ENCODE results near the gene LINC00632.
"Not testable (repeated sequence)": the region's sequence is repeated elsewhere in the genome, so short reads cannot be mapped to it uniquely, and the experiment has no call there.

The LINC00632 gene

DNA sequence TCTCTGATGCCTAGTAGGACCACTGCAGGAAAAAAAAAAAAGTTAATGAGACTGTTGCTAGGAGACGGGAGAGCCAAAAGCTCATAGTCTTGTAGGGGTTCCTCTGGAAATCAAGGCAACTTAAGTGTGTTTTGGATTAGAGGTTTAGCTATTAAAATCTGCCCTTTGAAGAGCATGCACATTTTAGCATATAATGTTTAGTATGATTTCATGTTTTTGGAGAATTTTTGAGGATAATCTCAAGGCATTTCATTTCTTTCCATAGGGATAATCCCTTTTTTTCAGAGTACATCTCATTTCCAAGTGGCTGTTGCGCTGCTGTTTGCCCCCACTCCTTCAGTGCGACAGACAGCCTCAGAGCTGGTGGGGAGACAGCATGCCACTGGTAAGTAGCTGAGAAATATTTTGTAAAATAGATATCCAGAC is at the start of gene LINC00632:
Gene LINC00632, plus strand, starts transcription at position 339 of the 426 bp plus-strand sequence.
- no peak for DNase-seq

GRCh38 chrX:140661643-140662042 is 47.9 kb upstream of the LINC00632 start:
- DNase-seq: no peak

DNA sequence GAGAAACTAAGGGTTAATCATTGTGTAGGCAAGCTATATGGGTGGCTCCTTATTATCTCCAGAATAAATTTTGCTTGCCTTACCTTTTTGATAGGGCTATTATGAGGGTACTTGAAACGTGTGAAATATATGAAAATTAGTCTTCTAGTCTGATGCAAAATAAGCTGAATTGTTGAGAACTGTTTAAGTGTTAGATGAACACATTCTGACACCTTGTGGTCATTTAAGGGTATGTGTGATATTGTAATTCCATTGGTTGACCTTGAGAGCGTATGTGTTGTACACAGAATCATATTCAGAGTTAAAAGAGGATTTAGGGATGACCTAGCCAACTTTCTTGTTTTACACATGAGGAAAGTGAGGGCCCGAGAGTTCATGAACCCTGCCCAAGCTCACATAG is 44.6 kb upstream of the LINC00632 start:
- DNase-seq: no peak

GRCh38 chrX:140672840-140673731 is 36.5 kb upstream of the LINC00632 start:
- DNase-seq: no peak

DNA sequence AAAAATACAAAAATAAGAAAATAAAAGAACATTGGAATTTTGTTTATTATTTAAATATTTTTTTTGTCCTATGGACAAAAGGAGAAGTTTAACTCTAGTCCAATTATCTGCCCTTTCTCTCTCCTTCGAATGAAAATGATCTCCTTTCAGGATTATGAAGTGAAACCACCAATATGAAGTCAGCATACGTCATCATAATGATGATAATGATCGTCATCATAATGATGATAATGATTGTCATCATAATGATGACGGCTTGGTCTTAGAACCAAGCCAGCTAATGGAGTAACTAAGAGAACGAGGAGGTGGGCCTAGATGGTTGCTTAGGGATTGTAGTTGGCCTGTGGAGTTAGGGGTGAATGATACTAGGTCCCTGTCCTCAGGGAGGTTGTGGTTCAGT is 21.9 kb upstream of the LINC00632 start:
- DNase-seq: no peak

DNA sequence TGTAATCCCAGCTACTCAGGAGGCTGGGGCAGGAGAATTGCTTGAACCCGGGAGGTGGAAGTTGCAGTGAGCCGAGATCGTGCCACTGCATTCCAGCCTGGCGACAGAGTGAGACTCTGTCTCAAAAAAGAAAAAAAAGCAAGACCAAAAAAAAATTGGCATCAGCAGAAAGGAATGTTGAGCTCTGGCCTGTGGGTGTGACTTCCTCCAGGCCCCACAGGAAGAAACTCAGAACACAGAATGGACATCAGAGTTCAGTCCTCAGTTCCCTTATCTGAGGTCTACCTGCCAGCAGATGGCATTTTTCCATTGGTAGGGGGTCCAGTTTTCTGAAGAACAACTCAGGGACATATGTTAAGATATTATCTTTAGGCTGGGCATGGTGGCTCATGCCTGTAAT is 18.0 kb upstream of the LINC00632 start:
- DNase-seq: not testable (repeated sequence)

GRCh38 chrX:140697618-140698017 is 11.9 kb upstream of the LINC00632 start:
- no peak for DNase-seq

DNA sequence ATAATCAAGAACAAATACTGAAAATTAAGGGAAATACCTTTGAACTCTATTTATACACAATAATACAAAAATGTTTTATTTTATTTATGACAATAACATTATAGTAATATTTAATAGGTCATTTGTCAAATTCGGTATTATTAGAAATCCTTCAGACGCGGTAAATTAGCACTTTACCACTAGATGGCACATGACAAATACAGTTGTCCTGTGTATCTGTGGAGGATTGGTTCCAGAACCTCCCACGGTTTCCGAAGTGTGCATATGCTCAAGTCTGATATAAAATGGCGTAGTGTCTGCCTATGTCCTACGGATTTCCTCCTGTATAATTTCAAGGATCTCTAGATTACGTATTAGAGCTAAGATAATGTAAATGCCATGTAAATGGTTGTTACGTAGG is 8.1 kb upstream of the LINC00632 start:
- DNase-seq: peak; percentile 5

DNA sequence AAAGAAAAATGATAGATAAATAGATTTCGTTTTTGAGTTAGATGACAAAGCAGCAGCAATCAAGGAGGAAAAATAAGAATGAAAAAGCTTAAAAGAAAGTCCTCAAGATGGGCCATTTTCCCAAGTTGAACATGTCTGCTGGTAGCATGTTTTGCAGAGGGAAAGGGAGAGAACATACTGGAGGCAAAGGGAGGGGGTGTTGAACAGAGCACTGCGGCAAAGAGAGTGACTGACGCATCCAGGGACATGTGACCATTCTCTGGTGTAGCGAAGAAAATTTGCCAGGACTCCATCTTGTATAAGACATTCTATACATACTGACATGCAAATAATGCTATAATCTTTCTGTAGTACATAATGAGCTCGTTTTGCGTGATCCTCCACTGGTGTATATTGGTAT is 1.2 kb downstream of the LINC00632 start:
- no peak for DNase-seq

DNA sequence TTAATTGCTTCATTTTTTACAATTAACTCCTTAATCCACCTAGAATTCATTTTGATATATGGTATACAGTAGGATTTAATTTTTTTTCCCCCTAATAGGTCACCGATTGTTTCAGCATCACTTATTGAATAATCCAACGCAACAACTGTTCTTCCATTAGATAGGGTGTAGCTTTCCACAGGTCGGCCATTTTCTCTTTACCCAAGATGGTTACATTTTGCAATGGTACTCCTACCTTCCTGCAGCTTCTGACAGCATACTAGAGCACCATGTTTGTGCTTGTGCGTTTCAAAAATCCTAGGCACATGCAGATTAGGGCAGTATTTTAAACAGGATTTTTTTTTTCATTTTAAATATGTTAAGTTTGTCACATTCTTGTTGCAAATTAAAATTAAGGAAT is 2.3 kb downstream of the LINC00632 start:
- DNase-seq: no peak

- DNase-seq: no peak
Observed at GRCh38 chrX:140712413-140713173, 3.0 kb downstream of the LINC00632 start.

GRCh38 chrX:140713174-140713539 is 3.6 kb downstream of the LINC00632 start:
- DNase-seq: no peak

- DNase-seq: no peak
Observed at GRCh38 chrX:140715787-140716186, 6.2 kb downstream of the LINC00632 start.

DNA sequence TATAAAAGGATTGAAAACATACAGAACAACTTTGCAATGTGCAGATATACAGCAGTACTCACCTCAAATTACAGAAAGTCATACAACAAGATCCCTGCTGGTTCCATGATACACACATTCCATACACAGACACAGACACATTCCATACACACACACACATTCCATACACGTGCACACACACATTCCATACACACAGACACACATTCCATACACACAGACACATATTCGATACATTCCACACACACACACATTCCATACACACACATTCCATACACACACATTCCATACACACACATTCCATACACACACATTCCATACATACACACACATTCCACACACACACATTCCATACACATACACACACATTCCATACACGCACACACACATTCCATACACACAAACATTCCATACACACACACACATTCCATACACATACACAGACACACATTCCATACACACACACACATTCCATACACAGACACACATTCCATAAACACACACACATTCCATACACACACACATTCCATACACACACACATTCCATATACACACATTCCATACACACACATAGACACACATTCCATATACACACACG is 13.7 kb downstream of the LINC00632 start:
- DNase-seq: no peak

- DNase-seq: no peak
Observed at GRCh38 chrX:140724309-140724708, 14.8 kb downstream of the LINC00632 start.

GRCh38 chrX:140724736-140725135 is 15.2 kb downstream of the LINC00632 start:
- DNase-seq: no peak

DNA sequence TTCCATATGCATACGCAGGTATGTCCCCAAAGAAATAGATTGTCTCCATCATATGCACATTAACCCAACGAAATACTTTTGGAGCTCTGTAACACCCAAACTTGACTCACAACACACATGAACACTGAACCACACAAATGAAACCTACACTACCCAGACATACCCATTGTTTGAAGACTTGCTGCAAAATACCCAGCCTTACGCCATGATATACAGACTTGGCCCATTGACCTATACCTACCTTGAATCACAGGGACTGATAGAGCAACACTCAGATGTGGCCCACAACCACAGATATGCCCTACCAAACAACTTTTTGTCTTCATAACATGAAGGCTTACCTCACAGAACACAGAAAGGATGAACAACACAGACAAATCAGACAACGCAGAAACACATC is 15.9 kb downstream of the LINC00632 start:
- DNase-seq: no peak

GRCh38 chrX:140733766-140734342 is 24.3 kb downstream of the LINC00632 start:
- DNase-seq: peak; percentile 17

GRCh38 chrX:140744085-140744484 is 34.5 kb downstream of the LINC00632 start:
- DNase-seq: no peak

DNA sequence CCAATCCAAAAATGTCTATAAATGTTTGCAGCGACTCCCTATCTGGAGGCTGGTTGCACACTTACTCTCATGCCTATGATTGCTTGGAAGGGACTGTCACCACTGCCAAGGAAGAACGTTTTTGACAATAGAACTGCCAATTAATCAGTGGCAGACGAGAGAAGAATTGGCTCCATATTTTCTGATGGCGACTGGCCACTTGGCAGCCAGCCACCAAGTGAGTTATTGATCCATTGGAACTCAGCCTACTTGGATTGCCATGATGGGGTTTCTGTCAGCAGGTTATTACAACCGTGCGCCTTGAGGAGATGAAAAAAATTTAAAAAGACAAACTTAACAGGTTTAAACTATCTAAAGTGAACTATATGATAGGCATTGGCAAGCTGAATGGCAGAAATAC is 47.4 kb downstream of the LINC00632 start:
- DNase-seq: no peak

DNA sequence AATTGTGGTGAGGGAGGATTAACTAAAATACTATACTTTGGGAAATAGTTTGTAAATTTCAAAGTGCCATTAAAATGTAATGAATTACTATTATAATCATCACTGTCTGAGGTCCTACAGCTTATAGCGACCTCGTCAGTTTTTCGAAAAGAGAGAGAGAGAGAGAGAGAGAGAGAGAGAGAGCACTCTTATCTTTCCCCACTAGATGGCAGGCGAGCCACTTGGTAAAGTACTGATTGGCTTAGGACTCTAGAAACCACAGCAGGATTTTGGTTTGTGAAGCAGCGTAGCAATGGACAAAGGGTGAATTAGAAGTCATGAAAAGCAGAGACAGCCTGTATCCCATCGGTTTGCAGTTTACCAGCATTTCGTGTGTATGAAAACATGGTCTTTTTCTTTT is 52.5 kb downstream of the LINC00632 start:
- peak; percentile 17 for DNase-seq

GRCh38 chrX:140764401-140764919 is 54.9 kb downstream of the LINC00632 start:
- DNase-seq: no peak

Data from NCI-H1694 (cell line).